Spinal cord (tissue), 10 donors: ENCODE data around the gene TMEM250. TPM values are rescaled to one million over a fixed set of nuclear protein-coding genes. Genes with fewer than 3 reads are reported as not detected.

Source experiments
- DNase-seq, 6 donors: peaks; one replicate each; pipeline versions ENCODE4 v3.0.0 to v3.0.0-alpha.2; 2013 to 2015; ENCODE audit warnings: low spot score in 6 of 6, low read depth in 4 of 6
- H3K27ac ChIP-seq: one replicate; pipeline ENCODE4 v1.5.1; 2013; ENCODE audit warnings: low read depth, low read length, control low read depth
- H3K27me3 ChIP-seq: one replicate; pipeline ENCODE4 v1.6.1; 2013; ENCODE audit warnings: low read length; ENCODE audit not compliant: control insufficient read depth, insufficient read depth
- H3K36me3 ChIP-seq: one replicate; pipeline ENCODE4 v1.6.1; 2013; ENCODE audit warnings: low read length; ENCODE audit not compliant: control insufficient read depth, insufficient read depth
- H3K4me1 ChIP-seq: one replicate; pipeline ENCODE4 v1.6.1; 2013; ENCODE audit warnings: low read length; ENCODE audit not compliant: control insufficient read depth, insufficient read depth
- H3K4me3 ChIP-seq: one replicate; pipeline ENCODE4 v1.5.1; 2013; ENCODE audit warnings: low read depth, low read length, control low read depth
- H3K9me3 ChIP-seq: one replicate; pipeline ENCODE4 v1.6.1; 2013; ENCODE audit warnings: low read length; ENCODE audit not compliant: control insufficient read depth, insufficient read depth
- WGBS: methylation state at CpG from one replicate; pipeline ENCODE4 v1.1.5; 2013; ENCODE audit warnings: missing lambda C conversion rate; ENCODE audit not compliant: insufficient coverage; 5-methylcytosine and 5-hydroxymethylcytosine counted together
- polyA plus RNA-seq, 2 donors: library from polyadenylated mRNA; unstranded; fragments of 120-200 nt; gene quantifications; one replicate each; pipeline ENCODE4 v1.2.1, GENCODE V29; 2013; ENCODE audit not compliant: insufficient read length in 2 of 2
- total RNA-seq, 2 donors: library from RNA; depleted of rRNA in 1 of 2; stranded (reverse); fragments of 120-200 nt in 1 of 2; fragments of >200 nt in 1 of 2; gene quantifications; one replicate each; pipeline versions ENCODE4 v1.2.3 to v1.2.4, GENCODE V29; 2013 to 2014
- donor health status: healthy.

The TMEM250 gene
- total and polyA plus RNA-seq, 4 donors: 14.1 to 27.2 (median 25.3) TPM

DNA sequence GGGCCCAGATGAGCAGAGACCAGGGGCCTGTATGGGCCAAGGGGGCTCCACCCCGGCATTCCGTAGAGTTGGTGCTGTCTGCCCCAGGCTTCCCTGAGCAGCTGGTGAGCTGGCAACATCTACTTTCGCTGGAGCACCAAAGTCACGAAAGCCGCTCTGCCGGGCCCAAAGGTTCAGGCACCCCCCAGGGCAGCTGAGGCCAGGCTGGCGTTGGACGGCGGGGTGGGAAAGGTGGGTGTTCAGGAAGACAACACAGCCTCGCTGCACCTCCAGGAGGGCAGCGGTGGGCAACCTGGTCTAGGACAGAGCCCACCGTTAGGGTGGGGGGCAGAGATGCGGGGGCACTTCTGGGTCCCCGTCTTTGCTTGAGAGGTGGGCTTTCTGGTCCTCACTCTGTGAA, 30.1 kb upstream of the TMEM250 start:
- no peak overlapping the region for H3K27ac ChIP-seq
- no peak overlapping the region for H3K4me3 ChIP-seq
- 77% methylated on average over 13 of the region's 14 CpGs for WGBS
- no peaks in the 10 kb centered on the region for H3K9me3 ChIP-seq
- H3K36me3 ChIP-seq: no peaks in the 10 kb centered on the region
- peaks cover 6% of the 10 kb centered on the region for H3K27me3 ChIP-seq
- DNase-seq: no peak
- peaks cover 18% of the 10 kb centered on the region for H3K4me1 ChIP-seq

DNA sequence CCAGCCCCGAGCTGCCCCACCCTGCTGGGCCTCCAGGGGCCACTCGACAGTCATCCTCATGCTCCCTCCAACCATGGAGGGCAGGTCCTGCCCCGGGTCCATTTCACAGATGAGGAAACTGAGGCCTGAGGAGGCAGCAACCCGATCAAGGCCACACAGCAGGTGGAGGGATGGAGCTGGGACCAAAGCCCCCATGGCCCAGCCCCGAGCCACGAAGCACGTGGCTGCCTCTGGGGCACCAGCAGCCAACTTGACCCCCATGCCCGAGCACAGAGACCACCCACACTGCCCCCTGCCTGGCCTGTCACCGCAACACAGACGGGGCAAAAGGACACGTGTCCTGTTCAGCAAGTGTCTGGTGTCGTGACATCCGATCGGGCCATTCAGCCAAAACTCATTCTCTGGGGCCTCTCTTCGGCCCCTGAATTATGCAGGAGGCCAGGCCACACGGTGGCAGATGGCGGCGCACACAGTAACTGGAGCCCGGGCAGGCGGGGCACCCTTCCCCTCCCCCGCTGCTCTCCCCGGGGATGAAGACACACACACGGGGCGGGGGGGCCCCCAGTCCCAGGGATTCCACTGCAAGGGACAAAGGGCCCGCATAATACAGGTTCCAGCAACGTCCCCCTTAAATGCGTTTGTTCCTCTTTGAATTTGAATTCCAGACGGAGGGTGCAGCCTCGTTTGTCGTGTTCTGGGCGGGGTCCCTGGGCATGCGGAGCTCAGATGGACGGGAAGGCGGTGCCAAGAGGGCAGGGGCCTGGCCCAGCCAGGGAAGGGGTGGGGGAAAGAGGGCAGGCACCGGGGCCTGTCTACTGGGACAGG, 29.4 kb upstream of the TMEM250 start:
- 17% methylated on average over 34 of the region's 35 CpGs for WGBS
- H3K36me3 ChIP-seq: no peaks in the 10 kb centered on the region
- no peak overlapping the region for H3K4me3 ChIP-seq
- DNase-seq: peak in 1 of 6 donors; percentile 57
- H3K27me3 ChIP-seq: peaks cover 6% of the 10 kb centered on the region
- H3K27ac ChIP-seq: no peak overlapping the region
- H3K4me1 ChIP-seq: peaks cover 24% of the 10 kb centered on the region
- no peaks in the 10 kb centered on the region for H3K9me3 ChIP-seq

DNA sequence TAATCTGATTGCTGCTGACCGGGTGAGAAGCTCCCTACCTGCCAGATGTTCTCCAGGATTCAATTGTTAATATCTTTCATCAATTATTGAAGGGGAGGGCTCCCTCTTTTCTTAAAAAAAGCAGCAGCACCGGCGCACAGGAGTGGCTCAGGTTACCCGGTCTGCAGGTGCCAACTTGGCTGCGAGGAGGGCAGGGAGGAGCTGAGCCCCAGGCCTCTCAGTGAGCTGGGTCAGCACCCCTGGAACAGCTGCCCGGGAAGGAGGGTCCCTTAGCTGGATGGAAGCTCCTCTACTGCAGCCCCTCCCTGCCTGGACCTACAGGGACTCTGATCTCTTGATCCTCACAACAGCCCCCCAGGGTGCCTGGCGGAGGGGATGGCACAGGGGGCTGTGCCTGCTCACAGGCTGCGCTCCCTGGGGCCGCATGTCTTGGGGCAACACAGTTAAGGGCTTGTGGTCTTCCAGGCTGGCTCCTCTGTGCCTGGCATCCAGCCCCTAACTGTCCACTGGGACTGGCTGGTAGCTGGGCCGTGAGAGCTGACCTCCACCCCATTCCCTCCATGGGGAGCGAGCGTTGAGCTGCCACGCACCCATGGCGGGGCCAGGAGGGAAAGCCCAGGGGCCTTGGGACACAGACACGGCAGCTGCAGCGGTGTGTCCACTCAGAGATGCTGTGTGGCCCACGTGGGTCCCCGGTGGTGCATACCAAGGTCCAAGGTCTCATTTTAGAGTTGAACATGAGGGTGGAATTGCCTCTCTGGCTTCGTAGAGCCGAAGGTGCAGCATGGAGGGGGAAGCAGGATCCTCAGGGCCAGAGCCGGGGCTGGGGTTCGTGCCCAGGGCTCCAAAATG, 28.6 kb upstream of the TMEM250 start:
- Histone ChIP-seq H3K27ac (no peak overlapping the region), H3K9me3 (no peaks in the 10 kb centered on the region), H3K27me3 (peaks cover 6% of the 10 kb centered on the region), H3K36me3 (no peaks in the 10 kb centered on the region), H3K4me1 (peaks cover 24% of the 10 kb centered on the region), H3K4me3 (no peak overlapping the region)
- no peak for DNase-seq
- 75% methylated on average over 20 of the region's 22 CpGs for WGBS

DNA sequence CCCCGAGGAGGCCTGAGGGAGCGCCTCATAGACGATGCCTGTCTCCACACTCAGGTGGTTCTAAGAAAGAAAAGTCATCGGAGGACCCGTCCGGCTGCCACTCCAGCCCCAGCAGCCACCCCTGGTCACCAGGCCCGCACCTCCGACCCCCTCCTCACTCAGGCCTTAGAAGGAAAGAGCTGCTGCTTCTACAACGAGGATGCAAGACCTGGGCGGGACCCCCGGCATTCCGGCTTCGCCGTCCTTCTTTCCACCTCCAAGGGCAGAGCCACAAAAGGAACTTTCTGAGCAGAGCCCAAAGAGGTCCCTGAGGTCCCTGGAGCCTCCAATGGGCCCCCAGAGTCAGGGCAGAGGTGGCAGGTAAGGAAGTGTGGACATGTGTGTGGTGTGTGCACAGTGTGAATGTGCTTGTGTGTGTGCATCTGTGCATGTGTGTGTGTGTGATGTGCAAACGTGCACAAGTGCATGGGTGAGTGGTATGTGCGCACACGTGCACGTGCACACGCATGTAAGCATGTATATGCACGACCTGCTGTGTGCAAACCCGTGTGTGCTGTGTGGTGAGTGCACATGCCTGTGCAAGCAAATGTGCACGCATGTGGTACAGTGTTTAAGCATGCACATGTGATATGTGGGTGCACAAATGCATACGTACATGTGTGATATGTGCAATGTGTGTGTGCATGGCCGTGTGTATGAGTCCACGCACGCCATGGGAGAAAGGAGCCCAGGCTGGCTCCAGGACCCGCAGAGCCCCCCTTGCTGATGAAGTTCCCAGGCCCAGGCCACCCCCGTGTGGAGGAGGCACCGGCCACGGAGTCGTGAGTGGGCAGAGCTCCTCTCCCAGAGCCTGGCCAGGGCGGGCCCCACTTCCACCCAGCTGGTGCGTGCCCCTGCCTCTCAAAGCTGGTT, 27.7 kb upstream of the TMEM250 start:
- Histone ChIP-seq H3K27me3 (peaks cover 6% of the 10 kb centered on the region), H3K36me3 (no peaks in the 10 kb centered on the region), H3K27ac (no peak overlapping the region), H3K4me3 (no peak overlapping the region), H3K9me3 (no peaks in the 10 kb centered on the region), H3K4me1 (peaks cover 24% of the 10 kb centered on the region)
- 79% methylated on average over 32 of the region's 33 CpGs for WGBS
- no peak for DNase-seq

DNA sequence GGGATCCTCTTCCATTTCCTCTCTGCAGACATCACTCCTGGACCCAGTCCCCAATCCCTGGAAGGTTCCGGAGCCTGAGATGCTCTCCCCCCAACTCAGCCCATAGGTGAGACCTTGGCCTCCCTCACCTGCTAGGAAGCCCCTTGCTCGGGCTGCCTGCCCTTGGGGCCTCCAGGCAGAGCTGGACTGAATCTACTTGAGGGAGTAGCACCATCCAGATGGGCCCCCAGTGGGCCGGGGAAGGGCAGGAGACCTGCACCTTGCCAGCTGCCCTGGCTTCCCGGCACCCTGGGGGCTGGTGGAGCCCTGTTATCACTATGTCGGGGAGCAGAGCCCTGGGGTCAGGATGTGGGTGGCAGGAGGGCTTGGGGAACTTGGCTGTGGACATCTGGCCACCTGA, 26.9 kb upstream of the TMEM250 start:
- Histone ChIP-seq H3K4me3 (no peak overlapping the region), H3K27ac (no peak overlapping the region), H3K4me1 (peaks cover 26% of the 10 kb centered on the region), H3K36me3 (no peaks in the 10 kb centered on the region), H3K27me3 (peaks cover 6% of the 10 kb centered on the region), H3K9me3 (no peaks in the 10 kb centered on the region)
- no peak for DNase-seq
- 75% methylated on average over 4 of the region's 5 CpGs for WGBS

DNA sequence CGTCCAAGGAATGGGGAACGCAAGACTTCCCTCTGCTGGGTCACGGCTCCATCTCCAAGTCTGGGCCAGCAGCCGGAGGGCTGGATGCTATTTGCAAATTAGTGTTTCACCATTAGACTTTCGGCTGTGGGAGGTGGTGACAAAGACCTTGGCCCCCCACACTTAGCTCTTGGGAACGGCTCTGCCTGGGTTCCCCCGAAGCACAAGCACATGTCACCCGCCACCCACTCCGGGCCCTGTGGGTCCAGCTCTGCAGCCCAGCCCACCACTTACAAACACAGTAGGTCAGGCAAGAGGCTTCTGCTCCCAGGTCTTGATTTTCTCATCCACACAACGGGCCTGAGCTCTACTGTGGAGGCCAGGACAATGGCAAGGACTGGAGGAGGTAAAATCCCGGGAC, 25.8 kb upstream of the TMEM250 start:
- Histone ChIP-seq H3K9me3 (no peaks in the 10 kb centered on the region), H3K27ac (no peak overlapping the region)
- 85% methylated on average over 10 of the region's 11 CpGs for WGBS

DNA sequence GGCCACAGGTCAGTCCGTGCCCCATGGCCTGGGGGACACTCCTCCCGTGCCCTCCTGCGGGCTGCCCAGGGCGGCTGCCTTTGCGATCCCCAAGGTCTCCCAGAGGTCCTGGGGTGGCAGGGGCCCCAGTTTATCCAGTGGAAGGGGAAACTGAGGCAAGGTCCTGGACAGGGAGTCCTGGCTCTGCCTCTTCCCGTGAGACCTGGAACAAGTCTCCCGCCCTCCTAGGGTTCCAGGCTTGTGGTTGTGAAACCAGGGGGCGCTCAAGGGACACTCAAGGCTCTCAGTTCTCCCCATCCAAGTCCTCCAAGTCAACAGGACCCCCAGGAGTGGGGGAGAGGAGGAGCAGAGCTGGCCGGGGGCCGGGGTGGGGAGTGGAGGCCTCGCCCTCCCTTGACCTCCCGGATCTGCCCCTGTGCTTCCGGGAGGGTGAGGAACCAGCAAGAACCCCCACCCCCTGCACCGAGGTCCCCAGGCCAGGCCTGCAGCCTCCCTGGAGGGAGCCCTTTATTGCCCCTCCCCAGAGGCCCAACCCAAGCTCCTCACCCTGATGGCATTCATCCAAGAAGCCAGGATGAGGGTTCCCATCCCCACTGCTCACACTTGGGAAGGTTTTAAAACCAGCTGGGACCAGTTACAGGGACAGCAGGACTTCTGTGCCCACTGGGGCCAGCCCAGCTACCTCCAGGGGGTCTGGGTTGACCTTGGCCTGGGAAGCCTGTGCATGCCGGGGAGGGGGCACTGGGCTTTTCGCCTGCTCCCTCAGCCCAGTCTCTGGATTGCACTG, 24.7 kb upstream of the TMEM250 start:
- DNase-seq: peak in 2 of 6 donors; percentile 52 to 55
- 43% methylated on average over 10 of the region's 16 CpGs for WGBS
- Histone ChIP-seq H3K9me3 (no peaks in the 10 kb centered on the region), H3K36me3 (no peaks in the 10 kb centered on the region), H3K4me3 (no peak overlapping the region), H3K27me3 (peaks cover 3% of the 10 kb centered on the region), H3K4me1 (peaks cover 21% of the 10 kb centered on the region), H3K27ac (no peak overlapping the region)

More for the DNA sequence above, 25.8 kb upstream of the TMEM250 start:
- H3K36me3 ChIP-seq: no peaks in the 10 kb centered on the region
- peaks cover 26% of the 10 kb centered on the region for H3K4me1 ChIP-seq
- DNase-seq: no peak
- peaks cover 6% of the 10 kb centered on the region for H3K27me3 ChIP-seq
- H3K4me3 ChIP-seq: no peak overlapping the region

DNA sequence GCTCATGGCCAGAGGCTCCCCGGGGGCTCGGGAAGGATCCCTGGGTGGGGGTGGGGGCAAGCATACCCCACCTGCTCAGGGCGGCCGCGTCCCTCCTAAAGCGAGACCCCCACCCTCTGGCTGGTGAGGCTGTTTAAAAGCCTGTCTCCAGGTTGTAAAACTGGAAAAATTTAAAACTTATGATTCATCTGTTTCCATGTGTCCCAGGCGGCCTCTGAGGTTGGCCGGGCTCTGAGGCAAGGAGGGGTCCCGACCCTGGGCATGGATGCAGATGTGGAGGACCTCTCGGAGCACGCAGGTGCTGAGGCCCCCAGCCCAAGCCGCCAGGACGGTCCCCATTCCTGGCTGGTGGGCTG, 24.2 kb upstream of the TMEM250 start:
- Histone ChIP-seq H3K27me3 (peaks cover 1% of the 10 kb centered on the region), H3K27ac (no peak overlapping the region)
- 40% methylated on average over 11 of the region's 13 CpGs for WGBS

DNA sequence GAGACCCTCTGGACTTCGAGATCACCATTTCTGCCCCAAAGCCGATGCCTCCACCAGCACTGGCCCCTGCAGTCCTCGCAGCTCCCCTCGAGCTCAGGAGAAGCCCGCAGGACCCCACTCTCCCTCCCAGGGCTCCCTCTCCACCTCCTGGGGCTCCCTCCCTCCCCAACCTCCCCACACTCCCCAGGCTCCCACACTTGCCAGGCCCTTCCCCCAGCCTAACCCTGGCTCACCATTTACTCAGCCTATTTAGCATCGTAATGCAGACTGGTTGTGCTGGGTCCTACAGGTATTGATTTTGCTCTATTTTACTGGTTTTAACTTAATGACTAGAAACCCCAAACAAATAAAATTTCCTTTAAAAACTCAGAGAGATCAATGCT, 23.7 kb upstream of the TMEM250 start:
- no peak overlapping the region for H3K4me3 ChIP-seq
- 61% methylated on average over 5 of the region's 6 CpGs for WGBS
- DNase-seq: no peak

More for the DNA sequence above, 24.2 kb upstream of the TMEM250 start:
- no peak for DNase-seq
- H3K4me3 ChIP-seq: no peak overlapping the region
- H3K9me3 ChIP-seq: no peaks in the 10 kb centered on the region
- H3K4me1 ChIP-seq: peaks cover 17% of the 10 kb centered on the region
- no peaks in the 10 kb centered on the region for H3K36me3 ChIP-seq

More for the DNA sequence above, 23.7 kb upstream of the TMEM250 start:
- Histone ChIP-seq H3K27ac (no peak overlapping the region), H3K4me1 (peaks cover 17% of the 10 kb centered on the region), H3K27me3 (no peaks in the 10 kb centered on the region), H3K36me3 (no peaks in the 10 kb centered on the region), H3K9me3 (no peaks in the 10 kb centered on the region)
